A673 (cell line): ENCODE measurements around the gene DNAH10.

Source experiments
- EZH2 ChIP-seq: fragments of 200-600 bp; sonication (generic); IDR thresholded peaks from 2 replicates; pipeline ENCODE4 v1.6.1; 2017; ENCODE audit warnings: borderline replicate concordance, low read depth, mild to moderate bottlenecking, mixed read lengths, antibody characterized with exemption, low read length; ENCODE audit not compliant: poor library complexity, severe bottlenecking
- TF ChIP-seq, protein P1 (sequence below): fragments of 300-800, 200-600 bp; sonication (generic); conservative IDR thresholded peaks from 2 replicates; pipeline ENCODE4 v1.5.1; 2017; ENCODE audit warnings: low read depth, mild to moderate bottlenecking, antibody characterized with exemption, low read length, moderate library complexity, mixed read lengths

- TF ChIP-seq, protein P1, sequence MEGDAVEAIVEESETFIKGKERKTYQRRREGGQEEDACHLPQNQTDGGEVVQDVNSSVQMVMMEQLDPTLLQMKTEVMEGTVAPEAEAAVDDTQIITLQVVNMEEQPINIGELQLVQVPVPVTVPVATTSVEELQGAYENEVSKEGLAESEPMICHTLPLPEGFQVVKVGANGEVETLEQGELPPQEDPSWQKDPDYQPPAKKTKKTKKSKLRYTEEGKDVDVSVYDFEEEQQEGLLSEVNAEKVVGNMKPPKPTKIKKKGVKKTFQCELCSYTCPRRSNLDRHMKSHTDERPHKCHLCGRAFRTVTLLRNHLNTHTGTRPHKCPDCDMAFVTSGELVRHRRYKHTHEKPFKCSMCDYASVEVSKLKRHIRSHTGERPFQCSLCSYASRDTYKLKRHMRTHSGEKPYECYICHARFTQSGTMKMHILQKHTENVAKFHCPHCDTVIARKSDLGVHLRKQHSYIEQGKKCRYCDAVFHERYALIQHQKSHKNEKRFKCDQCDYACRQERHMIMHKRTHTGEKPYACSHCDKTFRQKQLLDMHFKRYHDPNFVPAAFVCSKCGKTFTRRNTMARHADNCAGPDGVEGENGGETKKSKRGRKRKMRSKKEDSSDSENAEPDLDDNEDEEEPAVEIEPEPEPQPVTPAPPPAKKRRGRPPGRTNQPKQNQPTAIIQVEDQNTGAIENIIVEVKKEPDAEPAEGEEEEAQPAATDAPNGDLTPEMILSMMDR = no peak
- no peak for TF ChIP-seq EZH2
These were observed 126.9 kb downstream of the DNAH10 start for GRCh38 chr12:123888989-123889388.
